Neural crest cell (in vitro differentiated cells): Measurements from ENCODE around the gene TM4SF20. TPM values are rescaled to one million over a fixed set of nuclear protein-coding genes. Genes with fewer than 3 reads are reported as not detected.

ENCODE experiments used
- DNase-seq: peaks from one replicate; pipeline ENCODE4 v3.0.0; 2021; ENCODE audit warnings: low read depth, mixed read lengths, low spot score
- H3K27ac Mint-ChIP-seq: one replicate; pipeline ENCODE4 v1.8.0; 2021; ENCODE audit warnings: mild to moderate bottlenecking, mixed read lengths; ENCODE audit not compliant: unreplicated experiment
- H3K27me3 Mint-ChIP-seq: 2 replicates; pipeline ENCODE4 v1.8.0; 2021; ENCODE audit warnings: low read depth, mild to moderate bottlenecking, mixed read lengths
- H3K36me3 Mint-ChIP-seq: 2 replicates; pipeline ENCODE4 v1.8.0; 2021; ENCODE audit warnings: low read depth, mild to moderate bottlenecking, mixed read lengths
- H3K4me1 Mint-ChIP-seq: 2 replicates; pipeline ENCODE4 v1.8.0; 2021; ENCODE audit warnings: mixed read lengths
- H3K4me3 Mint-ChIP-seq: one replicate; pipeline ENCODE4 v1.8.0; 2021; ENCODE audit warnings: mild to moderate bottlenecking, mixed read lengths
- H3K9me3 Mint-ChIP-seq: 2 replicates; pipeline ENCODE4 v1.8.0; 2021; ENCODE audit warnings: mixed read lengths
- total RNA-seq: library from RNA; stranded (reverse); gene quantifications from 2 replicates; pipeline ENCODE4 v1.2.1, GENCODE V29; 2021
- TF ChIP-seq, protein P1 (sequence below): fragments of 200-600 bp; sonication (generic); conservative IDR thresholded peaks from 2 replicates; pipeline ENCODE4 v1.5.0; 2021; ENCODE audit warnings: antibody characterized with exemption, mild to moderate bottlenecking

Gene TM4SF20
- total RNA-seq, 1 donor from 2014 or later, result not detected

GRCh38 chr2:227347117-227347516 lies 32.0 kb downstream of the TM4SF20 start:
- H3K9me3 Mint-ChIP-seq, result no peaks in the 10 kb centered on the region
- H3K36me3 Mint-ChIP-seq, result no peaks in the 10 kb centered on the region
- H3K27me3 Mint-ChIP-seq, result no peaks in the 10 kb centered on the region
- no peak for DNase-seq
- TF ChIP-seq, protein P1, sequence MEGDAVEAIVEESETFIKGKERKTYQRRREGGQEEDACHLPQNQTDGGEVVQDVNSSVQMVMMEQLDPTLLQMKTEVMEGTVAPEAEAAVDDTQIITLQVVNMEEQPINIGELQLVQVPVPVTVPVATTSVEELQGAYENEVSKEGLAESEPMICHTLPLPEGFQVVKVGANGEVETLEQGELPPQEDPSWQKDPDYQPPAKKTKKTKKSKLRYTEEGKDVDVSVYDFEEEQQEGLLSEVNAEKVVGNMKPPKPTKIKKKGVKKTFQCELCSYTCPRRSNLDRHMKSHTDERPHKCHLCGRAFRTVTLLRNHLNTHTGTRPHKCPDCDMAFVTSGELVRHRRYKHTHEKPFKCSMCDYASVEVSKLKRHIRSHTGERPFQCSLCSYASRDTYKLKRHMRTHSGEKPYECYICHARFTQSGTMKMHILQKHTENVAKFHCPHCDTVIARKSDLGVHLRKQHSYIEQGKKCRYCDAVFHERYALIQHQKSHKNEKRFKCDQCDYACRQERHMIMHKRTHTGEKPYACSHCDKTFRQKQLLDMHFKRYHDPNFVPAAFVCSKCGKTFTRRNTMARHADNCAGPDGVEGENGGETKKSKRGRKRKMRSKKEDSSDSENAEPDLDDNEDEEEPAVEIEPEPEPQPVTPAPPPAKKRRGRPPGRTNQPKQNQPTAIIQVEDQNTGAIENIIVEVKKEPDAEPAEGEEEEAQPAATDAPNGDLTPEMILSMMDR, result no peak
- no peaks in the 10 kb centered on the region for H3K4me1 Mint-ChIP-seq
- no peak overlapping the region for H3K27ac Mint-ChIP-seq
- no peak overlapping the region for H3K4me3 Mint-ChIP-seq

DNA sequence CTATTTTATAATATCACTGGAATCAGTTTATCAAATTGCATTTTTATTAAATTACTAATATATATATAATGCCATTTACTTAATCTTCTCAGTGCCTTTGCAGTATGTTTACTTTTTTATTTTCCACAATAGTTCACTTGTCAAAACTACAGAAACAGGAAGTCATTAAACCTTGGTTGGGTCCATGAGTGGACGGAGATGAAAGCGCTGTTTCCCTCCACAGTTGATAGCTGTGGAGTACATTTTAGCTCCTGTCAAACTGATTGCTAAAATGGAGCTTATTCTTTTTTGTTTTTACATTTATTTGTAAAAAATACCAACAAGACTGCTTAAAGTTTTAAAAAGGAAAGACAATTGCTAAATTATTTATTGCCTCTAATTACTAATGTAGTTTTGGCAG lies 34.9 kb downstream of the TM4SF20 start:
- Mint-ChIP-seq H3K4me1 (no peaks in the 10 kb centered on the region), H3K27me3 (no peaks in the 10 kb centered on the region), H3K4me3 (no peak overlapping the region), H3K36me3 (peaks cover 4% of the 10 kb centered on the region), H3K27ac (no peak overlapping the region), H3K9me3 (no peaks in the 10 kb centered on the region)
- TF ChIP-seq, protein P1, result no peak
- DNase-seq, result no peak

- H3K9me3 Mint-ChIP-seq, result no peaks in the 10 kb centered on the region
- H3K27me3 Mint-ChIP-seq, result no peaks in the 10 kb centered on the region
- TF ChIP-seq, protein P1, result no peak
- no peak for DNase-seq
- no peak overlapping the region for H3K4me3 Mint-ChIP-seq
- H3K36me3 Mint-ChIP-seq, result peaks cover 9% of the 10 kb centered on the region
- H3K4me1 Mint-ChIP-seq, result no peaks in the 10 kb centered on the region
- no peak overlapping the region for H3K27ac Mint-ChIP-seq
Measured at GRCh38 chr2:227341553-227341952, 37.6 kb downstream of the TM4SF20 start.

DNA sequence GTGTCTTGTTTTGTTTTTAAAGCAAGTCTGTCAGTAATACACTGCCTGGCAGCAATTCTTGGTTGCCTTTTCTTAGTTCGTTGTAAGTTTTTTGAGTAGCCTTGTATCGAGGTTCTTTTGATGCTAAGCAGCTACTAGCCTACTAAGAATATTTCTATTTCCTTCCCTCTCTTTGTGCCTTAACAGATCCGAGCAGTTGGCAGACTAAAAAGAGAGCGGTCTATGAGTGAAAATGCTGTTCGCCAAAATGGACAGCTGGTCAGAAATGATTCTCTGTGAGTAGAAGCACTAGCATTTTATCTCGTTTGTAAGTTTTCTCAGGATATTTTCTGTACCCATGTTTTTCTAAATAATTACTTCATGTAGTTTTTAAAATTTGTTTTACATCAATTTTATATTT lies 39.0 kb downstream of the TM4SF20 start:
- H3K4me1 Mint-ChIP-seq, result no peaks in the 10 kb centered on the region
- H3K36me3 Mint-ChIP-seq, result peaks cover 20% of the 10 kb centered on the region
- no peaks in the 10 kb centered on the region for H3K9me3 Mint-ChIP-seq
- no peaks in the 10 kb centered on the region for H3K27me3 Mint-ChIP-seq
- no peak overlapping the region for H3K27ac Mint-ChIP-seq
- TF ChIP-seq, protein P1, result no peak
- no peak overlapping the region for H3K4me3 Mint-ChIP-seq
- DNase-seq, result no peak

- no peak overlapping the region for H3K4me3 Mint-ChIP-seq
- H3K27ac Mint-ChIP-seq, result no peak overlapping the region
- no peak for DNase-seq
- no peaks in the 10 kb centered on the region for H3K27me3 Mint-ChIP-seq
- no peaks in the 10 kb centered on the region for H3K9me3 Mint-ChIP-seq
- H3K4me1 Mint-ChIP-seq, result no peaks in the 10 kb centered on the region
- peaks cover 28% of the 10 kb centered on the region for H3K36me3 Mint-ChIP-seq
- TF ChIP-seq, protein P1, result no peak
Measured at GRCh38 chr2:227339098-227339599, 40.0 kb downstream of the TM4SF20 start.
